Coronary artery (tissue), 2 donors: ENCODE results near the gene MID1.

ENCODE experiments used
- DNase-seq: peaks from one replicate; pipeline ENCODE4 v3.0.0-alpha.2; 2017; ENCODE audit warnings: low spot score
- H3K27ac ChIP-seq, 2 donors: fragments of 200-600 bp; sonication (generic); one replicate each; pipeline ENCODE4 v1.5.1; 2016 to 2019
- H3K4me3 ChIP-seq: fragments of 200-600 bp; sonication (generic); 2 replicates; pipeline ENCODE4 v1.5.1; 2016; ENCODE audit warnings: mild to moderate bottlenecking, moderate library complexity
- TF ChIP-seq, protein P1 (sequence below): fragments of 200-600 bp; sonication (generic); IDR thresholded peaks from one replicate; pipeline ENCODE4 v1.5.1; 2019; ENCODE audit warnings: antibody characterized with exemption

Gene MID1

DNA sequence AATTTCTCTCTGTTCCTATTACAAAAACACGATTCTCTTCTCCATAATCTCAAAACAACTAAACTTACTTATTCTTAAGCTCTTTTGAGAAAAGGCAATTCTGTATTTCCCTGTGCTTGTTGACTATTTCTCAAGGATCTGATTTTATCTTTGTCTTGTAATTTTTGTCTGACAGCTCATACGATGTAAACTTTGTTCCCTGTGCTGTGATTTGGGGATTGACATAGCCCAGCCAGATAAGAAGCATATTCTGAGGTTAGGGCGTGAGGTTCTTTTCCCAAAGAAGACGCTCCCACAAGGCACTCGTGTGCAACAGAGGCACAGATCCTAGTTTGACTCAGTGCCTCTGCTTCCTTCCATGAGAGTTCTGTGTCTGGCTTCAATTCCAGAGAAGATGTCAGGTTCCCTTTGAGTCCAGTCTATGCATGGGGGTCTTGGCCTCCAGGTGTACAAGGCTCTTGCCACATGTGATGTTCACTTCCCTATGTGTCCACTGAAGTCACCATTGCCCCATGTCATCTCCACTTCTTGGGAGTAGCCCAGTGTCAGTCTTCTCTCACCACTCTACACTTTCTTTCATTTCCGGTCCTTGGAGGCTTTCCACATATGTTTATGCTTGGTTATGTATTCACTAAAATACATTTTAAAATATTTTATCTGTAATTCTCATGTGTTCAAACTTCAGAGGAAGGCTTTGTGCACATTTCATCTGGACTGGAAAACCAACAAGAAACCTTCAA, 94.8 kb downstream of the MID1 start:
- H3K27ac ChIP-seq: no peak overlapping the region
- TF ChIP-seq, protein P1, sequence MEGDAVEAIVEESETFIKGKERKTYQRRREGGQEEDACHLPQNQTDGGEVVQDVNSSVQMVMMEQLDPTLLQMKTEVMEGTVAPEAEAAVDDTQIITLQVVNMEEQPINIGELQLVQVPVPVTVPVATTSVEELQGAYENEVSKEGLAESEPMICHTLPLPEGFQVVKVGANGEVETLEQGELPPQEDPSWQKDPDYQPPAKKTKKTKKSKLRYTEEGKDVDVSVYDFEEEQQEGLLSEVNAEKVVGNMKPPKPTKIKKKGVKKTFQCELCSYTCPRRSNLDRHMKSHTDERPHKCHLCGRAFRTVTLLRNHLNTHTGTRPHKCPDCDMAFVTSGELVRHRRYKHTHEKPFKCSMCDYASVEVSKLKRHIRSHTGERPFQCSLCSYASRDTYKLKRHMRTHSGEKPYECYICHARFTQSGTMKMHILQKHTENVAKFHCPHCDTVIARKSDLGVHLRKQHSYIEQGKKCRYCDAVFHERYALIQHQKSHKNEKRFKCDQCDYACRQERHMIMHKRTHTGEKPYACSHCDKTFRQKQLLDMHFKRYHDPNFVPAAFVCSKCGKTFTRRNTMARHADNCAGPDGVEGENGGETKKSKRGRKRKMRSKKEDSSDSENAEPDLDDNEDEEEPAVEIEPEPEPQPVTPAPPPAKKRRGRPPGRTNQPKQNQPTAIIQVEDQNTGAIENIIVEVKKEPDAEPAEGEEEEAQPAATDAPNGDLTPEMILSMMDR: no peak
- no peak overlapping the region for H3K4me3 ChIP-seq
- no peak for DNase-seq

DNA sequence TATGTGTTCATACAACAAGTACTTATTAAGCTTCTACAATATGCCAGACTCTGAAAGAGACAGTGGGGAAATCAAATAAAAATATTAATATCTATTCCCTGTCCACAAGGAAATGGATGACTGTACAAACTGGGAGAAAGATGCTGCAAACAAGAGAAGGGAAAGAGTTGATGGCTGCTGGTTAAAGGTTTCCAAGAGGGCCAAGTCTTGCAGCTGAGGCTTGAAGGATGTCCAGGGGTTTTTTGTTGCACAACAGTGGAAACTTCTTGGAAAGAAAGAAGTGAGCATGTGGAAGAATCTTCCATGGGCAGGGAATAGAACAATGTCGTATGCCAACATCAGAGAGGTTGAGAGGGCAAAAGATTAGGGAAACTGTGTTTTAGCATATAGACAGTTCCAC, 95.8 kb downstream of the MID1 start:
- DNase-seq: no peak
- no peak overlapping the region for H3K27ac ChIP-seq
- H3K4me3 ChIP-seq: no peak overlapping the region
- TF ChIP-seq, protein P1: no peak

DNA sequence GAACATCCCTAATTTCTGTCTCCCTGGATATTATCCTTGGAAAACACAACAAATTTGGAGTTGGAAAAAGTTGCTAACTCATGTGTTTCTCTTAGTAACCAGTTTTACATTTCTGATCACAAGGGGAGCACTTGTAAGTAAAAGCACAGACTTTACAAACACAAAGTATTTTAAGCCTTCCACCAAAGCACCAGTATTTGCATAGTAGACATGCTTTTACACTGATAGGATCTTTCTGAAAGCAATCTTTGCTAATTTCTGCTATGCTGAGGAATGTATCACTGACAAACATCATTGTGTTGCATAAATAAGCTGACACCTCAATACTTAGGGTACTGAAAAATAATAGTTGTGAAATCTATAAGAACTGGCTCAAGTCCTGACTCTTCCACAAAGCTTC, 100.6 kb downstream of the MID1 start:
- H3K4me3 ChIP-seq: no peak overlapping the region
- DNase-seq: no peak
- TF ChIP-seq, protein P1: no peak
- H3K27ac ChIP-seq: no peak overlapping the region

DNA sequence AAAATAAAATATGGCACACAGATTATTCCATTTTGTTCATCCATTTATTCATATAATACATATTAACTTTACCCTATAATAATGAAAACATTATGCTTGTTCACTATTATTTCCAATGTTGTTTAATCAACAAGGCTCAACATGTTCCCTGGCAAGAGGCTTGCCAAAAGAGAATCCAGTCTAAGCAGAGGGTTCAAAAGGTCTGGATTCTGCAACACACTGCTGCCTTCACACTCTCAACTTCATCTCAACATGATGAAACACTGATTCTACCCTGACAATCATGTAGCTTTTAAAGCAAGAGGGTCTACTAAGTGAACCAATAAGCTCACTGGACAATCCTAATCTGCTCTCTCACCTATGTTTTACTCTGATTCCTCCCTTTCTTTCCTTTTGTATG, 101.1 kb downstream of the MID1 start:
- H3K27ac ChIP-seq: no peak overlapping the region
- no peak overlapping the region for H3K4me3 ChIP-seq
- no peak for DNase-seq
- TF ChIP-seq, protein P1: no peak

DNA sequence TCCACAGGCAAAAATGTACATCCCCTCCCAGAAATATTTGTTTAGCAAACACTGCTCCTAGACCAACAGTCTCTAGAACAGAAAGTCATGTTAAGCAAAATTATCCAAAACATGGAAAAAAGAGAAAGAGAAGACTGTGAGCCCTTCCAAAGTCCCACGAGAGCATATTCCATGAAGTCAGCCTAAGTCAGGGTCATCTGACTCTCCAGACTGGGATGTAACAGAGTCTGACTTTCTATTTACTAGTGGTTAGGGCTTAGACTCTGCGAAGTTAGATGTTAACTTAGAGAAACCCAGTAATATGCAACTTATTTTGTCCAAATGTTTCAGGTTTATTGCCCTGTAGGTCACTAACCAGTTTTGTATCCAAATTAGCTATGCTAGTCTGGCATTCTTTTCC, 102.3 kb downstream of the MID1 start:
- TF ChIP-seq, protein P1: no peak
- no peak for DNase-seq
- no peak overlapping the region for H3K4me3 ChIP-seq
- H3K27ac ChIP-seq: no peak overlapping the region

DNA sequence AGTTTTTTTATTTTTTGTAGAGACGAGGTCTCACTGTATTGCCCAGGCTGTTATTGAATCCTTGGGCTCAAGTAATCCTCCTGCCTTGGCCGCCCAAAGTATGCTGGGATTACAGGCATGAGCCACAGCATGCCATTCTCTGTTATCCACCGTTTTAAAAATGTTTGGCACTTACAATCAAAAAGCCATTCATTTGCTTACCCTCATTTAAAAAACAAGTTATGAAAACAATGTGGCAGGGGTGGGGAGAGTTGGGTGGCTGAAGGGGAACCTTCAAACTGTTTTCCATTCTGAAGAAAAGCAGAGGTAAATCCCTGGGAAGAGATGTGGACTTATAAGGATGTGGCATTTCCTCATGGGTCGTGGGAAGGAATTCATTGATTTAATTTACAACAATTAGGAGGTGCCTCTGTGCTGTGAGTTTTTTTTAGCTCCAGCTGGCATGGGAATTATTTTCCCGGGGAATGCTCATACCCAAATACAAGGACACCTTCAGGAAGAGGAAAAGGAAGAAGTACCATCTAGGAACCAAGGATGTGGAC, 103.5 kb downstream of the MID1 start:
- Histone ChIP-seq H3K4me3 (no peak overlapping the region), H3K27ac (no peak overlapping the region)
- DNase-seq: no peak
- TF ChIP-seq, protein P1: no peak

DNA sequence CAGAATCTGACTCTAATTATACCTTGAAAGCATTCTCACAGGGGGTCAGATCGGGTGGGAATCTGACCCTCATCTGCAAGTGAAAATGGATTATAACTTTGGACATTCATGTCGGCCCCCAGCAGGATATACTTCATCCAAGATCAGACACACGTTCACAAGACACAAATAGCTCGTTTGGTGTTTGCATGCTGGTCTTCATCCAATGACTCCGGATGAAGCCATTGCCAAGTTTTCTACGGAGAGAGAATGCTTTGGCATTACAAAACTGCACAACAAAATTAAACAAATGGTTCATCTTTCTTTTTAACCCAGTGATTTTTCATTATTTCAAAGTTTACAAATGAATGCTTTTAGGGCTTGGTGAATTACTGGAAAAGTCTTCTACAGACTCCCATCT, 105.5 kb downstream of the MID1 start:
- TF ChIP-seq, protein P1: no peak
- DNase-seq: no peak
- Histone ChIP-seq H3K27ac (no peak overlapping the region), H3K4me3 (no peak overlapping the region)
